HepG2 (cell line): ENCODE data around the gene PNP. TPM values are rescaled to one million over a fixed set of nuclear protein-coding genes. Genes with fewer than 3 reads are reported as not detected.
A peak's percentile ranks its signal among the peaks of the same experiment; 100 is the strongest.

Experiments
- HNRNPL ChIP-seq: fragments of 200-400 bp; formaldehyde crosslinking; IDR thresholded peaks from 2 replicates; pipeline ENCODE4 v1.6.1; 2017; ENCODE audit warnings: mild to moderate bottlenecking, low read depth, low read length
- MEF2D ChIP-seq: sonication (generic); formaldehyde crosslinking; IDR thresholded peaks from 2 replicates; pipeline ENCODE4 v1.5.1; 2020; ENCODE audit warnings: mild to moderate bottlenecking, missing genetic modification reagents
- SALL2 ChIP-seq: sonication (generic); formaldehyde crosslinking; IDR thresholded peaks from 2 replicates; pipeline ENCODE4 v1.8.1; 2023; ENCODE audit warnings: mild to moderate bottlenecking, missing genetic modification reagents, inconsistent platforms
- WIZ ChIP-seq: sonication (generic); formaldehyde crosslinking; IDR thresholded peaks from 2 replicates; pipeline ENCODE4 v1.5.1; 2020; ENCODE audit warnings: mild to moderate bottlenecking, missing genetic modification reagents
- ZBTB7B ChIP-seq: sonication (generic); formaldehyde crosslinking; IDR thresholded peaks from 2 replicates; pipeline ENCODE4 v1.4.0; 2020; ENCODE audit warnings: missing genetic modification reagents
- ZC3H13 ChIP-seq: sonication (generic); formaldehyde crosslinking; IDR thresholded peaks from 2 replicates; pipeline ENCODE4 v1.8.1; 2023; ENCODE audit warnings: mild to moderate bottlenecking, missing genetic modification reagents, moderate library complexity
- ZNF33A ChIP-seq: sonication (generic); formaldehyde crosslinking; IDR thresholded peaks from 2 replicates; pipeline ENCODE4 v1.5.1; 2020; ENCODE audit warnings: missing genetic modification reagents, mild to moderate bottlenecking, moderate library complexity, borderline replicate concordance
- ZNF614 ChIP-seq: IDR thresholded peaks from 2 replicates; pipeline ENCODE4 v1.6.1; 2018; ENCODE audit warnings: missing biosample characterization, missing genetic modification reagents, inconsistent platforms, borderline replicate concordance
- polyA plus RNA-seq, 8 experiments: library from polyadenylated mRNA; depleted of rRNA in 3 of 8; stranded (reverse) in 7 of 8; unstranded in 1 of 8; fragments of >200 nt; fragmentation: Illumina TruSeq in 4 of 8; extraction: Trizol in 4 of 8; gene quantifications; 2 replicates each; pipeline versions ENCODE4 v1.2.1 to v1.2.3, GENCODE V29; 2011 to 2016; ENCODE audit warnings: low read depth in 4 of 8, missing spikeins in 1 of 8, mixed read lengths in 1 of 8; ENCODE audit not compliant: insufficient read depth in 1 of 8
- total RNA-seq, 5 experiments: library from RNA; depleted of rRNA; stranded (reverse); fragments of >200 nt; fragmentation: Illumina TruSeq; extraction: Trizol; gene quantifications; 2 replicates each; pipeline ENCODE4 v1.2.3, GENCODE V29; 2016; ENCODE audit warnings: low read depth in 1 of 5
- TF ChIP-seq, protein P1 (sequence below): sonication (generic); formaldehyde crosslinking; IDR thresholded peaks from 2 replicates; pipeline ENCODE4 v1.4.0; 2020; ENCODE audit warnings: missing genetic modification reagents
- TF ChIP-seq, protein P2 (sequence below): sonication (generic); formaldehyde crosslinking; IDR thresholded peaks from 2 replicates; pipeline ENCODE4 v1.4.0; 2020; ENCODE audit warnings: missing genetic modification reagents
- TF ChIP-seq, protein P3 (sequence below), 2 experiments: sonication (generic) in 1 of 2; formaldehyde crosslinking in 1 of 2; IDR thresholded peaks; 2 replicates each; pipeline versions ENCODE4 v1.6.1 to v1.9.0; 2014 to 2022; ENCODE audit warnings: antibody characterized with exemption in 1 of 2, borderline replicate concordance in 1 of 2, inconsistent platforms in 1 of 2, low read depth in 1 of 2, missing genetic modification reagents in 1 of 2
- TF ChIP-seq, protein P4 (sequence below): sonication (generic); formaldehyde crosslinking; IDR thresholded peaks from 2 replicates; pipeline ENCODE4 v1.8.0; 2022; ENCODE audit warnings: mild to moderate bottlenecking, missing genetic modification reagents; ENCODE audit not compliant: insufficient replicate concordance

Gene PNP
- total and polyA plus RNA-seq, 2 of the 13 experiments (the other 11 are each of a cell fraction or from before 2014, with no cell fraction given): 45.4 to 74.8 TPM

- TF ChIP-seq, protein P1, sequence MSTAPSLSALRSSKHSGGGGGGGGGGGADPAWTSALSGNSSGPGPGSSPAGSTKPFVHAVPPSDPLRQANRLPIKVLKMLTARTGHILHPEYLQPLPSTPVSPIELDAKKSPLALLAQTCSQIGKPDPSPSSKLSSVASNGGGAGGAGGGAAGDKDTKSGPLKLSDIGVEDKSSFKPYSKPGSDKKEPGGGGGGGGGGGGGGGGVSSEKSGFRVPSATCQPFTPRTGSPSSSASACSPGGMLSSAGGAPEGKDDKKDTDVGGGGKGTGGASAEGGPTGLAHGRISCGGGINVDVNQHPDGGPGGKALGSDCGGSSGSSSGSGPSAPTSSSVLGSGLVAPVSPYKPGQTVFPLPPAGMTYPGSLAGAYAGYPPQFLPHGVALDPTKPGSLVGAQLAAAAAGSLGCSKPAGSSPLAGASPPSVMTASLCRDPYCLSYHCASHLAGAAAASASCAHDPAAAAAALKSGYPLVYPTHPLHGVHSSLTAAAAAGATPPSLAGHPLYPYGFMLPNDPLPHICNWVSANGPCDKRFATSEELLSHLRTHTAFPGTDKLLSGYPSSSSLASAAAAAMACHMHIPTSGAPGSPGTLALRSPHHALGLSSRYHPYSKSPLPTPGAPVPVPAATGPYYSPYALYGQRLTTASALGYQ (CRISPR knock-in tag): peak; percentile 54; the same call in 1 of the 2 replicates
- TF ChIP-seq, protein P2, sequence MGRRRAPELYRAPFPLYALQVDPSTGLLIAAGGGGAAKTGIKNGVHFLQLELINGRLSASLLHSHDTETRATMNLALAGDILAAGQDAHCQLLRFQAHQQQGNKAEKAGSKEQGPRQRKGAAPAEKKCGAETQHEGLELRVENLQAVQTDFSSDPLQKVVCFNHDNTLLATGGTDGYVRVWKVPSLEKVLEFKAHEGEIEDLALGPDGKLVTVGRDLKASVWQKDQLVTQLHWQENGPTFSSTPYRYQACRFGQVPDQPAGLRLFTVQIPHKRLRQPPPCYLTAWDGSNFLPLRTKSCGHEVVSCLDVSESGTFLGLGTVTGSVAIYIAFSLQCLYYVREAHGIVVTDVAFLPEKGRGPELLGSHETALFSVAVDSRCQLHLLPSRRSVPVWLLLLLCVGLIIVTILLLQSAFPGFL (CRISPR knock-in tag): no peak
- TF ChIP-seq SALL2 (CRISPR knock-in tag) (peak; percentile 43), WIZ (CRISPR knock-in tag) (peak; percentile 68; the same call in 1 of the 2 replicates), ZNF33A (CRISPR knock-in tag) (no peak), ZNF614 (CRISPR knock-in tag) (peak; percentile 97), MEF2D (CRISPR knock-in tag) (peak; percentile 92; the same call in 1 of the 2 replicates), ZBTB7B (CRISPR knock-in tag) (no peak), ZC3H13 (no peak; the same call in 1 of the 2 replicates), HNRNPL (no peak)
- TF ChIP-seq, protein P3, sequence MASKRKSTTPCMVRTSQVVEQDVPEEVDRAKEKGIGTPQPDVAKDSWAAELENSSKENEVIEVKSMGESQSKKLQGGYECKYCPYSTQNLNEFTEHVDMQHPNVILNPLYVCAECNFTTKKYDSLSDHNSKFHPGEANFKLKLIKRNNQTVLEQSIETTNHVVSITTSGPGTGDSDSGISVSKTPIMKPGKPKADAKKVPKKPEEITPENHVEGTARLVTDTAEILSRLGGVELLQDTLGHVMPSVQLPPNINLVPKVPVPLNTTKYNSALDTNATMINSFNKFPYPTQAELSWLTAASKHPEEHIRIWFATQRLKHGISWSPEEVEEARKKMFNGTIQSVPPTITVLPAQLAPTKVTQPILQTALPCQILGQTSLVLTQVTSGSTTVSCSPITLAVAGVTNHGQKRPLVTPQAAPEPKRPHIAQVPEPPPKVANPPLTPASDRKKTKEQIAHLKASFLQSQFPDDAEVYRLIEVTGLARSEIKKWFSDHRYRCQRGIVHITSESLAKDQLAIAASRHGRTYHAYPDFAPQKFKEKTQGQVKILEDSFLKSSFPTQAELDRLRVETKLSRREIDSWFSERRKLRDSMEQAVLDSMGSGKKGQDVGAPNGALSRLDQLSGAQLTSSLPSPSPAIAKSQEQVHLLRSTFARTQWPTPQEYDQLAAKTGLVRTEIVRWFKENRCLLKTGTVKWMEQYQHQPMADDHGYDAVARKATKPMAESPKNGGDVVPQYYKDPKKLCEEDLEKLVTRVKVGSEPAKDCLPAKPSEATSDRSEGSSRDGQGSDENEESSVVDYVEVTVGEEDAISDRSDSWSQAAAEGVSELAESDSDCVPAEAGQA (IDR thresholded peaks at IDR 0.05; ENCODE audit: low read depth): peak; percentile 82
- TF ChIP-seq, protein P3 (CRISPR knock-in tag; IDR thresholded peaks at IDR 0.05; ENCODE audit: borderline replicate concordance): no peak; the same call in 1 of the 2 replicates
- TF ChIP-seq, protein P4, sequence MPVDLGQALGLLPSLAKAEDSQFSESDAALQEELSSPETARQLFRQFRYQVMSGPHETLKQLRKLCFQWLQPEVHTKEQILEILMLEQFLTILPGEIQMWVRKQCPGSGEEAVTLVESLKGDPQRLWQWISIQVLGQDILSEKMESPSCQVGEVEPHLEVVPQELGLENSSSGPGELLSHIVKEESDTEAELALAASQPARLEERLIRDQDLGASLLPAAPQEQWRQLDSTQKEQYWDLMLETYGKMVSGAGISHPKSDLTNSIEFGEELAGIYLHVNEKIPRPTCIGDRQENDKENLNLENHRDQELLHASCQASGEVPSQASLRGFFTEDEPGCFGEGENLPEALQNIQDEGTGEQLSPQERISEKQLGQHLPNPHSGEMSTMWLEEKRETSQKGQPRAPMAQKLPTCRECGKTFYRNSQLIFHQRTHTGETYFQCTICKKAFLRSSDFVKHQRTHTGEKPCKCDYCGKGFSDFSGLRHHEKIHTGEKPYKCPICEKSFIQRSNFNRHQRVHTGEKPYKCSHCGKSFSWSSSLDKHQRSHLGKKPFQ (CRISPR knock-in tag): no peak
These were observed 7.7 kb upstream of the PNP start, which contains the start of gene PIP4P1 (continued) for GRCh38 chr14:20461225-20462141.
